DMS153 (cell line): ENCODE data around the gene CEP95.
"Not testable (repeated sequence)": the region's sequence is repeated elsewhere in the genome, so short reads cannot be mapped to it uniquely, and the experiment has no call there.

Experiments used
- DNase-seq: peaks from one replicate; lab custom pipeline; 2025; lab: John Stamatoyannopoulos, UW

The CEP95 gene

GRCh38 chr17:64573214-64573613 lies 66.4 kb downstream of the CEP95 start:
- DNase-seq, result no peak

- DNase-seq, result no peak
Observed at GRCh38 chr17:64574646-64575045, 67.9 kb downstream of the CEP95 start.

GRCh38 chr17:64575431-64575830 lies 68.7 kb downstream of the CEP95 start:
- DNase-seq, result no peak

DNA sequence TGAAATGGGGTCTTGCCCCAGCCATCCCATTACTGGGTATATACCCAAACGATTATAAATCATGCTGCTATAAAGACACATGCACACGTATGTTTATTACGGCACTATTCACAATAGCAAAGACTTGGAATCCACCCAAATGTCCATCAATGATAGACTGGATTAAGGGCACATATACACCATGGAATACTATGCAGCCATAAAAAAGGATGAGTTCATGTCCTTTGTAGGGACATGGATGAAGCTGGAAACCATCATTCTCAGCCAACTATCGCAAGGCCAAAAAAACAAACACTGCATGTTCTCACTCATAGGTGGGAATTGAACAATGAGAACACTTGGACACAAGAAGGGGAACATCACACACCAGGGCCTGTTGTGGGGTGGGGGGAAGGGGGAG lies 70.2 kb downstream of the CEP95 start:
- DNase-seq, result not testable (repeated sequence)

DNA sequence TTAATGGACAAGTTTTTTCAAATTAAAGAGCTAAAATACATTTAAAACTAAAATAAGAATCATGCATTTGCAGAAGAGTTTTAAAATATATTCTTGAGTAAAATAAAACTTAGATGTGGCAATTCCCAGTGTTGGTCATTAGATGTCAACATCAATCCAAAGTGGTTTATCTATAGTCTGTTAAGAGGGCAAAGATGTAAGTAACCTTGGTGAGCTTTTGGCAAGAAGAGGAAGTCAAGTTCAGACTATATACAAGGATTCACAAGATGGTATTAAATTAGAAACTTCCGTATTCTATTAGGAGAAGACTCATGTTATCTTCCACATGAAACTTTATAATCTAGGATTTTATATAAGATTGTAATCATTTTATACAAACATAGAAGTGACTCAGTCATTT lies 73.1 kb downstream of the CEP95 start:
- DNase-seq, result no peak

DNA sequence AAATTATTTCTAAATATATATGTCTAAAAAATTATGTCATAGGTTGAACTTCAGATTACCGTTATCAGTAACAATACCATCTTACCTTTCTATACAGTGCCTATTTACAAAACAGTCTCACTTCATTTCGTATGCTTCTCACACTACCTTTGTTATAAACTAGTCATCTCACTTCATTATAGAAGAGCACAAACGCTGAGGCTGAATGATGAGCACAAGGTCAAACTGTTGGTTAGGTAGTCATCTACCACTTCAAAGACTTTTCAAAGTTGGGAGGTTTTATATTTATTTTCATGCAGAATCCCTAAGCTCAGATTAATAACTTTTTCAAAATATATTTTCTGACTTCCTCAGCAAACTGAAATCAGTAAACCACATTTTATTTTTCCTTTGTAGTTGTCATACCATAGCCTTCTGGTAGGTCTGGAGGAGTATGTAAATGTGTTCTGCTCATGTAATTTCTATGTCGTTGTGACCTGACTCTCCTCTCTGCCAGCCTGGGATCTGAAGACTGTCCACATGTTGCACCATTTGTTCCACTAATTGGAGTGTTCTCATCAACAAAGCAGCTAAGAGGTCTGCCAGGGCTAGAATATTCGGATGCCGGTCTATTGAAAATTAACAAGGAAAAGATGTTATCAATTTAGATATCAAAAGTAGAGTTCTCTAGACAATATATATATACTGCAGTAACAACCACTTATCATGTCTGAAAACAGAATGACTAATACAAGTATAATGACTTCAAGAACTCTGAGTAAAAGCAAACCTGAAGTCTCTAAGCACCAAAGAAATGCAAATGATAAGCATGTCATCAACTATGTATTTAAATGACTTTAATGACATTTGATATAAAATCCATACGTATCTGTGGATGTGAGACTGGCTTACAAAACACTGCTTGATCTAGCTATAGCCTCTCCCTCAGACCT lies 73.9 kb downstream of the CEP95 start:
- no peak for DNase-seq

GRCh38 chr17:64583038-64583437 lies 76.3 kb downstream of the CEP95 start:
- no peak for DNase-seq

GRCh38 chr17:64585146-64585545 lies 78.4 kb downstream of the CEP95 start:
- no peak for DNase-seq
